Measurements from ENCODE around the gene ERFL.

DNA sequence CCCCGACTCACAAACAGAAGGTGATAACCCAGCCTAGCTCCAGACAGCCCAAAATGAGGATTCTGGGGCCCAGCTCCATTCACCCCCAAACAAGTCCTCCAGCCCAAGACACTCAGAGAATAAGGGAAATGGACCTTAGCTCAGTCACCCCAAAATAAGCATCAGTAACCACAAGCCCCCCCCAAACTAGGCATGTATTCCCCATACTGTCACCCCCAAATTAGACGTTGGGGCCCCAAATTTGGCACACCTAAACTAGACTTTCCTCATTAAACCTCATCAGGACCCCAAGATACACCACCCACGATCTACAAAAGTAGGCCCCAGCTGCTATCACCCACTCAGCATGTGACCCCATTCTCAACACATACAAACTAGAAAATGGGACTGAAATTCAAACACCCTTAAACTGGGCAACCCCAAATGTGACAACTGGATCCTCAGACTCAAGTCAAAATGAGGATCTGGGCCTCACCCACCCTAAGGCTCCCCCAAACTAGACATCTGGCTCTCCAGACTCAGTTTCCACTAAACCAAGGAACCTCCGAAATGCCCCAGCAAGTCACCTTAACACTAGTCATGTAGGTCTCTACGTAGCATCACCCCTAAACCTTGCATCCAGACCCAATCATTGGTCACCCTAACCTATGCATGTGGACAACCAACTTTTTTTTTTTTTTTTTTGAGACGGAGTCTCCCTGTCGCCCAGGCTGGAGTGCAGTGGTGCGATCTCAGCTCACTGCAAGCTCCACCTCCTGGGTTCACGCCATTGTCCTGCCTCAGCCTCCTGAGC lies 13.4 kb upstream of the ERFL start:
- no peak for TF ChIP-seq CTCF (IDR thresholded peaks at IDR 0.05 in 8 of 11, conservative IDR thresholded peaks at IDR 0.05 in 3 of 11)
- TF ChIP-seq POLR2A (IDR thresholded peaks at IDR 0.05), result no peak
